ENCODE data around the gene FYCO1.

The FYCO1 gene

GRCh38 chr3:45911511-45912226 lies 84.0 kb downstream of the FYCO1 start:
- Histone ChIP-seq H3K36me3 (ENCODE audit: control insufficient read depth, insufficient read depth, low read length) (no peaks in the 10 kb centered on the region), H3K9me3 (ENCODE audit: control insufficient read depth, low read length) (no peaks in the 10 kb centered on the region), H3K4me3 (ENCODE audit: low read length) (no peak overlapping the region), H3K9ac (ENCODE audit: low read length) (no peak overlapping the region), H3K27me3 (ENCODE audit: control insufficient read depth, insufficient read depth, low read length) (no peaks in the 10 kb centered on the region), H3K4me1 (ENCODE audit: control insufficient read depth, insufficient read depth, low read length) (peaks cover 6% of the 10 kb centered on the region)

GRCh38 chr3:45910892-45911291 lies 84.7 kb downstream of the FYCO1 start:
- no peaks in the 10 kb centered on the region for H3K27me3 ChIP-seq (ENCODE audit: control insufficient read depth, insufficient read depth, low read length)
- no peak overlapping the region for H3K4me3 ChIP-seq (ENCODE audit: low read length)
- H3K9ac ChIP-seq (ENCODE audit: low read length), result no peak overlapping the region

DNA sequence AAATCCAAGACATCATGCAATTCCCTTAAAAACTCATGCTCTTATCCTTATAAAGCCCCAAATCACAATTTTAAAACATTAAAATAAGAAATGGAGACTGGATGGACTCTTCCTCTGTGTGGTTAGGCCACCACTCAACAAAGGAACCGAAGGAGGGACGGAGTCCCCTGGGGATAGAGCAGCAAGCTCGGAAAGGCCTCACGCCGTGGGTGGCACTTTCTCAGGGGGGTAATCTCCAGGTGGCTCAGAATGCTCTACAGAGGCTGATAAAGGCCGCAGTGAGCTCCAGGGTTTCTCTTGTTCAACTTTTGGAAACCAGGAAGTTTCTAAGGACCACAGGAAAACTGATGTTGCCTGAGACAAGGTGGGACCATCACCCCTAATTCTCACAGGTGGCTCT lies 86.1 kb downstream of the FYCO1 start:
- Histone ChIP-seq H3K9ac (ENCODE audit: low read length) (no peak overlapping the region), H3K4me1 (ENCODE audit: control insufficient read depth, insufficient read depth, low read length) (peaks cover 9% of the 10 kb centered on the region)

More at GRCh38 chr3:45910892-45911291, 84.7 kb downstream of the FYCO1 start:
- peaks cover 9% of the 10 kb centered on the region for H3K4me1 ChIP-seq (ENCODE audit: control insufficient read depth, insufficient read depth, low read length)
- H3K36me3 ChIP-seq (ENCODE audit: control insufficient read depth, insufficient read depth, low read length), result no peaks in the 10 kb centered on the region
- no peaks in the 10 kb centered on the region for H3K9me3 ChIP-seq (ENCODE audit: control insufficient read depth, low read length)

GRCh38 chr3:45908761-45909160 lies 86.9 kb downstream of the FYCO1 start:
- Histone ChIP-seq H3K36me3 (ENCODE audit: control insufficient read depth, insufficient read depth, low read length) (no peaks in the 10 kb centered on the region), H3K4me3 (ENCODE audit: low read length) (no peak overlapping the region), H3K9ac (ENCODE audit: low read length) (no peak overlapping the region), H3K27me3 (ENCODE audit: control insufficient read depth, insufficient read depth, low read length) (no peaks in the 10 kb centered on the region), H3K4me1 (ENCODE audit: control insufficient read depth, insufficient read depth, low read length) (peaks cover 9% of the 10 kb centered on the region), H3K9me3 (ENCODE audit: control insufficient read depth, low read length) (no peaks in the 10 kb centered on the region)

More for the DNA sequence above, 86.1 kb downstream of the FYCO1 start:
- Histone ChIP-seq H3K9me3 (ENCODE audit: control insufficient read depth, low read length) (no peaks in the 10 kb centered on the region), H3K36me3 (ENCODE audit: control insufficient read depth, insufficient read depth, low read length) (no peaks in the 10 kb centered on the region), H3K4me3 (ENCODE audit: low read length) (no peak overlapping the region), H3K27me3 (ENCODE audit: control insufficient read depth, insufficient read depth, low read length) (no peaks in the 10 kb centered on the region)

GRCh38 chr3:45907769-45908705 lies 87.6 kb downstream of the FYCO1 start:
- Histone ChIP-seq H3K4me1 (ENCODE audit: control insufficient read depth, insufficient read depth, low read length) (peaks cover 9% of the 10 kb centered on the region), H3K9ac (ENCODE audit: low read length) (no peak overlapping the region), H3K9me3 (ENCODE audit: control insufficient read depth, low read length) (no peaks in the 10 kb centered on the region), H3K27me3 (ENCODE audit: control insufficient read depth, insufficient read depth, low read length) (no peaks in the 10 kb centered on the region), H3K4me3 (ENCODE audit: low read length) (no peak overlapping the region), H3K36me3 (ENCODE audit: control insufficient read depth, insufficient read depth, low read length) (no peaks in the 10 kb centered on the region)

- no peaks in the 10 kb centered on the region for H3K27me3 ChIP-seq (ENCODE audit: control insufficient read depth, insufficient read depth, low read length)
- no peaks in the 10 kb centered on the region for H3K9me3 ChIP-seq (ENCODE audit: control insufficient read depth, low read length)
- no peak overlapping the region for H3K9ac ChIP-seq (ENCODE audit: low read length)
- no peaks in the 10 kb centered on the region for H3K36me3 ChIP-seq (ENCODE audit: control insufficient read depth, insufficient read depth, low read length)
- no peak overlapping the region for H3K4me3 ChIP-seq (ENCODE audit: low read length)
- peaks cover 9% of the 10 kb centered on the region for H3K4me1 ChIP-seq (ENCODE audit: control insufficient read depth, insufficient read depth, low read length)
Measured at GRCh38 chr3:45906681-45907407, 88.8 kb downstream of the FYCO1 start.

GRCh38 chr3:45905755-45906154 lies 89.9 kb downstream of the FYCO1 start:
- peaks cover 9% of the 10 kb centered on the region for H3K4me1 ChIP-seq (ENCODE audit: control insufficient read depth, insufficient read depth, low read length)
- H3K9ac ChIP-seq (ENCODE audit: low read length), result no peak overlapping the region
- no peaks in the 10 kb centered on the region for H3K36me3 ChIP-seq (ENCODE audit: control insufficient read depth, insufficient read depth, low read length)
- no peaks in the 10 kb centered on the region for H3K9me3 ChIP-seq (ENCODE audit: control insufficient read depth, low read length)
- H3K4me3 ChIP-seq (ENCODE audit: low read length), result no peak overlapping the region
- no peaks in the 10 kb centered on the region for H3K27me3 ChIP-seq (ENCODE audit: control insufficient read depth, insufficient read depth, low read length)

DNA sequence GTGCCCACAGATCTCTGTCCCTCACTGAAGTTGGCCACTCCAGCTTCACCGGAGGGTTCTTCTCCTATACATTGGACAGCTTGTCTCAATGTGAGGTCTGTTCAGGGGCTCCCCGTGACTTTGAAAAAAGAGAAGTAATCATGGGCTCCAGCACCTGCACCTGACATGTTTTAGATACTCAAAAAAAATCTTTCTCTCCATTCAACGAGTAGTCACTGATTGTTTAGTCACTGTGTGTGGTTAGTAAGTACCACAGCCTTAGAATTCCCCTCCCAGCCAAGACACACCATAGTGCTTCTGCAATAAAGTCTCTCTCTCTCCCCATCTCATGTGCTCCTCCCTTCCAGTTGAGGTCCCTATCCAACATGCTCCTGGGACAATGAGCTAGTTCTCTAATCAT lies 90.7 kb downstream of the FYCO1 start:
- H3K4me3 ChIP-seq (ENCODE audit: low read length), result no peak overlapping the region
- H3K36me3 ChIP-seq (ENCODE audit: control insufficient read depth, insufficient read depth, low read length), result no peaks in the 10 kb centered on the region
- H3K27me3 ChIP-seq (ENCODE audit: control insufficient read depth, insufficient read depth, low read length), result no peaks in the 10 kb centered on the region
- peaks cover 9% of the 10 kb centered on the region for H3K4me1 ChIP-seq (ENCODE audit: control insufficient read depth, insufficient read depth, low read length)
- H3K9ac ChIP-seq (ENCODE audit: low read length), result no peak overlapping the region
- H3K9me3 ChIP-seq (ENCODE audit: control insufficient read depth, low read length), result no peaks in the 10 kb centered on the region

DNA sequence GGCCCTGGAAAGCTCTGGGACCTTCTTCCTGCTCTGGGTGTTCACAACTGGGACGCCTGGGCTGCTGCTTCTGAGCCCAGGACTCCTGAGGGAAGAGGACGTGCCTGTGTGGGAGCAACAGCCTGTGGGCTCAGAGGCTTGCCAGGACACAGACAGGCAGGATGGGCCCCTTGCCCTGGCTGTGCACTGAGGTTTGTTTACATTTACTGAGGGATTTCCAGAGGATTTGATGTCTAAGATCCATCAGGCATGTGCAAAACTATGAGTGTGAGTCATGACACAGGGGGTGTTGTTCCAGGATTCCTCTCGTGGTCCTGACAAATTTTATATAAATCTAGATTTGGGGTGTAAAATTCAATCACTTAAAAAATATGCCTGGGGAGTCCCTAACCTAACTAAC lies 98.7 kb downstream of the FYCO1 start:
- Histone ChIP-seq H3K4me3 (ENCODE audit: low read length) (no peak overlapping the region), H3K4me1 (ENCODE audit: control insufficient read depth, insufficient read depth, low read length) (no peaks in the 10 kb centered on the region), H3K9ac (ENCODE audit: low read length) (no peak overlapping the region), H3K27me3 (ENCODE audit: control insufficient read depth, insufficient read depth, low read length) (no peaks in the 10 kb centered on the region), H3K9me3 (ENCODE audit: control insufficient read depth, low read length) (no peaks in the 10 kb centered on the region), H3K36me3 (ENCODE audit: control insufficient read depth, insufficient read depth, low read length) (no peaks in the 10 kb centered on the region)

- Histone ChIP-seq H3K4me1 (ENCODE audit: control insufficient read depth, insufficient read depth, low read length) (no peaks in the 10 kb centered on the region), H3K27me3 (ENCODE audit: control insufficient read depth, insufficient read depth, low read length) (no peaks in the 10 kb centered on the region), H3K36me3 (ENCODE audit: control insufficient read depth, insufficient read depth, low read length) (no peaks in the 10 kb centered on the region), H3K9ac (ENCODE audit: low read length) (no peak overlapping the region), H3K4me3 (ENCODE audit: low read length) (no peak overlapping the region), H3K9me3 (ENCODE audit: control insufficient read depth, low read length) (no peaks in the 10 kb centered on the region)
Measured at GRCh38 chr3:45895686-45896468, 99.7 kb downstream of the FYCO1 start.

DNA sequence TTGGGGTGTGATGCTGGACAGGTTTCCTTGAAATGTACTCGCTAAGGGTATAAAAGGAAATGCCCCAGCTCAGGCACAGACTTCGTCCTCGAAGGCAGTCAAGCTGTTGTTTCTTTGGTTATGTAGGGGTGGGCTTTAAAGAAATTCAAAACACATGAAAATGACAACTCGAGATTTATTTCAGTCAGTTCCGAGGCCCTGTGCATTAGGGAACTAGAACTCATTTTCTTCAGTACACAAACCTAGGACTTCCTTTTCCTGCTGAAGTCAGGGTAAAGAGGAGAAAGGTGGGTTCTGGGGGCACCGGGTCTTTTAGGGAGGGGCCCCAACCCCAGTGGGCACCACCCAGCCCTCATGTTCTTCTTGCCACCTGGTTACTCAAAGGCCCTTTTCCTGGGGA lies 101.6 kb downstream of the FYCO1 start:
- Histone ChIP-seq H3K4me1 (ENCODE audit: control insufficient read depth, insufficient read depth, low read length) (no peaks in the 10 kb centered on the region), H3K36me3 (ENCODE audit: control insufficient read depth, insufficient read depth, low read length) (no peaks in the 10 kb centered on the region), H3K27me3 (ENCODE audit: control insufficient read depth, insufficient read depth, low read length) (no peaks in the 10 kb centered on the region), H3K9me3 (ENCODE audit: control insufficient read depth, low read length) (no peaks in the 10 kb centered on the region), H3K4me3 (ENCODE audit: low read length) (no peak overlapping the region), H3K9ac (ENCODE audit: low read length) (no peak overlapping the region)

Measured in mucosa of stomach (tissue), 1 donor.